Astrocyte of the cerebellum (primary cell): ENCODE results near the gene TSPAN14.

ENCODE experiments used
- DNase-seq: peaks from one replicate; pipeline ENCODE4 v3.0.0-alpha.2; 2011; ENCODE audit warnings: low read depth
- H3K4me3 ChIP-seq: 2 replicates; pipeline ENCODE4 v1.5.1; 2011; ENCODE audit warnings: mild to moderate bottlenecking, low read depth, low read length, moderate library complexity
- CTCF ChIP-seq: IDR thresholded peaks from 2 replicates; pipeline ENCODE4 v1.5.1; 2012; ENCODE audit warnings: low read length, low read depth, moderate library complexity, mild to moderate bottlenecking; ENCODE audit errors: missing control alignments
- in situ Hi-C: cut with HindIII; loops from 2 replicates; pipeline ENCODE4 v1.10.0; 2017; ENCODE audit warnings: low sequenced_read_pairs

Gene TSPAN14

GRCh38 chr10:80535671-80536360, 81.7 kb downstream of the TSPAN14 start:
- in situ Hi-C loops: no loop called here
- no peak for TF ChIP-seq CTCF
- DNase-seq: no peak
- H3K4me3 ChIP-seq: no peak overlapping the region

GRCh38 chr10:80536361-80536835, 82.3 kb downstream of the TSPAN14 start:
- TF ChIP-seq CTCF: no peak
- no peak overlapping the region for H3K4me3 ChIP-seq
- no peak for DNase-seq
- in situ Hi-C loops: no loop called here

- no peak for TF ChIP-seq CTCF
- in situ Hi-C loops: no loop called here
- no peak overlapping the region for H3K4me3 ChIP-seq
- DNase-seq: no peak
Observed at GRCh38 chr10:80537086-80537735, 83.1 kb downstream of the TSPAN14 start.

GRCh38 chr10:80537736-80538480, 83.8 kb downstream of the TSPAN14 start, which contains the start of gene SH2D4B:
SH2D4B (plus strand) TSS chr10:80537902; CDS start chr10:80538332, 430 bp downstream.
- DNase-seq: no peak
- TF ChIP-seq CTCF: no peak
- in situ Hi-C loops: no loop called here
- H3K4me3 ChIP-seq: no peak within 1 kb of the TSS

- DNase-seq: no peak
- no peak overlapping the region for H3K4me3 ChIP-seq
- in situ Hi-C loops: no loop called here
- no peak for TF ChIP-seq CTCF
Observed at GRCh38 chr10:80538481-80539185, 84.5 kb downstream of the TSPAN14 start.
